Kidney glomerular epithelial cell (primary cell): ENCODE results near the gene RNF167.

Experiments used
- DNase-seq: peaks from one replicate; lab custom pipeline; 2025; lab: John Stamatoyannopoulos, UW

The RNF167 gene

GRCh38 chr17:4953451-4953961, 13.4 kb downstream of the RNF167 start:
- peak; percentile 87 for DNase-seq

DNA sequence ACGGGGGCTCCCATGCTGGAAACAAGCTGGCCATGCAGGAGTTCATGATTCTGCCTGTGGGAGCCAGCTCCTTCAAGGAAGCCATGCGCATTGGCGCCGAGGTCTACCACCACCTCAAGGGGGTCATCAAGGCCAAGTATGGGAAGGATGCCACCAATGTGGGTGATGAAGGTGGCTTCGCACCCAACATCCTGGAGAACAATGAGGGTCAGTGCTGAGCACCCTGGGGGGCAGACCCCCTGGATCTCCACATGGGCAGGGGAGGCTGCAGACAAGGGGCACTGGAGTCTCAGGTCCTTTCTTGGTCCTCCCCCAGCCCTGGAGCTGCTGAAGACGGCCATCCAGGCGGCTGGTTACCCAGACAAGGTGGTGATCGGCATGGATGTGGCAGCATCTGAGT, 15.0 kb downstream of the RNF167 start:
- DNase-seq: no peak

GRCh38 chr17:4956493-4957061, 16.5 kb downstream of the RNF167 start:
- DNase-seq: no peak

DNA sequence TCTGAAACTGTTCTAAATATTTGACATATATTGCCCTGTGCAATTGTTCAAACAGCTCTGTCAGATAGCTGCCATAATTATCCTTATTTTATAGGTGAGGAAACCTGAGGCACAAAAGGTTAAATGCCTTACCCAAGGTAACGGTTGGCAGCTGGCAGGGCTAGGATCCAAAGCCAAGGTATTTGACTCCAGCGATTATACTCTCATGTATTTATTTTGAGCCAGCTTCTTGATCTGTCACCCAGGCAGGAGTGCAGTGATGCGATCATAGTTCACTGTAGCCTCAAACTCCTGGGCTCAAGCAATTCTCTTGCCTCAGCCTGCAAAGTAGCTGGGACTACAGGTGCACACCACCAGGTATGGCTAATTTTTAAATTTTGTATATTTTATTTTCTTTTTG, 18.0 kb downstream of the RNF167 start:
- no peak for DNase-seq

DNA sequence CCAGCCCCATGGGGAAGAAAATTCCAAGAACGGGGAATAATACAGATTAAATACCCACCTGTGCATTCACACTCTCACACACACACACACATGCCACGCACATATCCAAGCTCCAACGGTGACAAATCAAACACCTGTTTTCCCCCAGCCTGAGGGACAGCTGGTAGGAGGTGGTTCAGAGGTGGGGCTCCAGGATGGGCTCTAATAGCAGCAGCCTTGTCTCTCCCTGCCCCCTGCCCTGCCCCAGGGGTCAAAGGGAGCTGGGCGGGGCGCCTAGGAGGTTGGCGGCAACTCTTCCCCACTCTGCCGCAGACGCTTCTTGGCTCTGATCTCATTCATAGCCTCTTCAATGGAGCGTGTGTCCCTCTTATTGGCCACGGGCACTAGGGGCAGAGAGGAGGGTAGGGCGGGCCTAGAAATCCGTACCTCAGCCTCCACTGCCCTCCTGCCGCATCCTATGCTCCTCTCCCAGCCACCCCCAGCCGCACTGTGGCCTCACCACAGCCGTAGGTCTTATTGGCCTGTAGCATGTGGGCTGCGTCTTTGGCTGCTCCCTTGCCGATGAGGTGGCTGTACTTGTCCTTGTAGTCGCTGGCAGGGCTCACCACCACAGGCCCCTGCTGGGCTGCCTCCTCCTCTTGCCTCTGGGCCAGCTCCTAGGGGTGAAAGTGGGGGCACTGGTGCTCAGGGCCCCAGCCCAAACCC, 19.3 kb downstream of the RNF167 start:
- no peak for DNase-seq

DNA sequence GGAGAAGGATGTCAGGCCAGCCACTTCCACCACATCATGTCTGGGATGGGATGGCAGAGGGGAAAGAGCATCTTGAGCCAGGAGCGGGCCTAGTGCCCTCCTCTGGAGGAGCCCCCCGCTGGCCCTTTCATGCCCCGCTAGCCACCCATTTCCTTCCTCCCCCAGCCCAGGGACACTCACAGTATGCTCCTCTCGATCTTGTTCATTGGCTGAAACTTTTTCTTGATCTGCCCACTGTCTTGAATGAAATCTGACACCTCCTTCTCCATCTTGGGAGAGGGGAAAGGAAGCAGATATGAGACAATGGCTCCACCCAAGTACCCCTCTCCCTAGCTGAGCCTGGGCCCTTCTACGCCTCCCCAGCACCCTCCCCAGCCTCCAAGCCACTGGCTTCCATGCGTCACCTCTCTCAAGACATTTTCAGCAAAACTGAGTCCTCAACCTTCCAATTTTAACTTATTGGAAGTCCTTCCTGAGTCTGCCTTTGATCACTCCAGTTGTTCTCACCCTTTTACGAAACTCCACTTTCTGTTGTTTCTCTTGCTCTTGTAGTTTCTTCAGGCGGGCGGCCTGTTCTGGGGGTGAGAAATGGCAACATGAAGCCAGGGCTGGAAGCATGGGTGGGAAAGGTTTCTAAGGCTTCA, 20.3 kb downstream of the RNF167 start:
- no peak for DNase-seq

DNA sequence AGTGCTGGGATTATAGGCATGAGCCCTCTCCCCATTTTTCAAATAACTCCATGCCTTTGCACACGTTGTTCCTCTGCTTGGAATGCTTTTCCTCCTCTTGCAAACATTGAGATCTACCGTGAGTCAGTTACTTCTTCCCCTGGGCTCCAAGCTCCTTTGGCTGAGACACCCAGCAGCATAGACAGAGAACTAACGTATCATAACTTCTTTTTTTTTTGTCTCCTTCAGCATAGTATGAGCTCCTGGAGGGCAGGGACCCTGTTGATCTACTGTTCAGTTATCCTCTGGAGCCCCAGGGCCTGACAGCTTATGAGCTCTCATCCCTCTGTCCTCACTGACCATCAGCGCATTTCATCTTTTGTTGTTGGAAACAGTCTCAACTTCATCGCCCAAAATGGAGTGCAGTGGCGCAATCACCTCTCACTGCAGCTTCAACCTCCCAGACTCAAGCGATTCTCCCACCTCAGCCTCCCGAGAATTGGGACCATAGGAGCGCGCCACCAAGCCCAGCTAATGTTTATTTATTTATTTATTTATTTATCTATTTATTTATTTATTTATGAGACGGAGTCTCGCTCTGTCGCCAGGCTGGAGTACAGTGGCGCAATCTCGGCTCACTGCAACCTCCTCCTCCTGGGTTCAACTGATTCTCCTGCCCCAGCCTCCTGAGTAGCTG, 25.4 kb downstream of the RNF167 start:
- no peak for DNase-seq

DNA sequence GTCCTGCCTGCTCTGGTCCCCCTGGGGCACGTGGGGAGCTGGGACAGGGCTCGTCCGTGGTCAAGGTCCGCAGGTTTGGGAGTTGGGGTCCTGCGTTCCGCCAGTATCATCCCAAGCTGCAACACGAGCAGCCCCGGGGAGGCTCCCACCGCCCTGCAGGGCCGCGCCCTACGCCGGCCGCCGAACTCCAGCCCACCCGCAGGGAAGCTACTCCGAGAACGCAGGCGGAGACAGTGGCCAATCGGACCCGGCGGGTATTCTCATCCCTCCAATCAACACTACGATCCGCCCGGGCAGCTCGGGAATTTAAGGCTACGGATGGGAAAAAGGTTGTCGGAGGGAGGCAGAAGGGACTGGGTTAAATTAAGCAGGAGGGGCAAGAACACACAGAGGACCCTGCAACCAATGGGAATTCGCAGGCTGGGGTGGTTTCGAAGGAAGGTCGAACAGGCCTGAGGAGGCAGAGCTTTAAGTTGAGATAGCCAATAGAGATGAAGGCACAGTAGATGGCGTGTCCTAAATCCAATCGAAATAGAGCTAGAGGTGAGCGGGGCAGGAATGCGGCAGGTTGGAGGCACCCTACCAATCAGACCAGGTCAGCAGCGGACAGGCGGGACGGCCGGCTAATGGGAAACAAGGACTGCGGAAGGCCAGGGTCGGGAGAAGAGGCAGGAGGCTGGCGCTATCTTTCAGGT, 26.9 kb downstream of the RNF167 start:
- DNase-seq: peak; percentile 99

DNA sequence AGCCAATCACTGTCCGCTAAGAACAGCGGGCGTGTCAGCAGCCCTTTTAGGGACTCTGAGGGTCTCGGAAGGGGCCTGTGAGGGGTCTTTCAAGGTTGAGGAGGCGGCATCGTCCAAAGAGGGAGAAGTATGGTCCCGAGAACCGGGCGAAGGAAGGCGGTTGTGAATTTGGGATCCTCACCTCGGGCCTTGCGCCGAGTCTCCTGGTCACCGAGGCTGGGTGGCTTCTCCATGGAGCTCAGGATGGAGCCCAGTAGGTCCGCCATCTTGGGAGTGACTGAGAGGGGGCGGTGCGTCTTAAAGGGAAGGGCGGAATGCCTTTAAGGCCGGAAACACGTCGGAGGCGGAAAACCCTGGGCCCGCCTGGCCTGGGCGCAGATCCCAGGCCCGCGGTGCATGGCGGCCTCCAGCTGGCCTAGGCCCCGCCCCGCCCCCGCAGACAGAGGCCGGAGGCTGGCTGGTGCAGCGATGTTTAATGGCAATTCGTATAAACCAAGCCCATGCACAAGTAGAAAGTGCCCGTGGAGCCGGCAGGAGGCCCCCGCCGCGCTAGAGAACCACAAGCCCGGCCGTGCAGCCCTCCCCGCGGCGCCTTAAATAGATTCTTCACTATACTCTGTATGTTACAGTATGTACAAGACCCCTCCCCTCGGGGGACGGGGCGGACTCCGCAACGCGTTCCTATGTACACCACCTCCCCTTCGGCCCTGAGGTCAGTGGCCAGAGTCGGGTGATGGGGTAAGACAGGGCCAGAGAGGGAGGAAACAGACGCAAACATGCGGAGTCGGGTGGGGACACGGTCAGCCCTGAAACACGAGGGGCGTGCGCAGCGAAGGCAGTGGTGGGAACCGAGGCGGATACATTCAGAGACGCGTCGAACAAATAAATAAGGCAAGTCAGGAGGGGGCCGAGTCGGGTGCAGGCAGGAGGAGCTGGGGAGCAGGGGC, 27.7 kb downstream of the RNF167 start, which contains the start of gene SPAG7:
Gene SPAG7, minus strand, starts transcription at position 279 of the 947 bp plus-strand sequence. Its CDS starts 13 bp downstream, at position 266.
- peak; percentile 93 for DNase-seq

- peak; percentile 62 for DNase-seq
These were observed 28.5 kb downstream of the RNF167 start for GRCh38 chr17:4968486-4969046.

DNA sequence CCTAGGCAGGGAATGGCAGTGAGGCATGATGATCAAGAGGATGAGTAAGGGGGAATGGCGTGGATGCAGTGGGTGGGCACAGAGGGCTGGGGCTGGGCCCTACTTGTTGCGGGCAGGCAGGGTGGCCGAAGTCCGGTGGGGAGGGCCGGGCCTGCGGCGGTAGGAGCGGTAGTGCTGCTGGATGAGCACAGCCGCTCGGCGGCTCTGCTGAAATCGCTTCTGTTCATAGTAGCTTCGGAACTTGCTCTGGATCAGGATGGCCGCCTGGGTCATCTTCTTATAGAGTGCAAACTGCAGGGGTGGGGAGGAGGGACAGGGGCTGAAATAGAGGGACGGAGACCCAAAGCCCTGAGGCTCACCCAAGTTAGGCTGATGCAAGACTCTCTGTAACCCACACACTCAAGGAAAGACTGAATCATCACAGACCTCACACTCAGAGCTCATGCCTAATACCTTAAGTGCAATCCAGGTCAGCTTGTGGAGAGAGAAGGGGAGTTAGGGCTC, 29.0 kb downstream of the RNF167 start:
- DNase-seq: peak; percentile 76

GRCh38 chr17:4969551-4970173, 29.6 kb downstream of the RNF167 start:
- no peak for DNase-seq

GRCh38 chr17:4970273-4970672, 30.2 kb downstream of the RNF167 start:
- DNase-seq: no peak

DNA sequence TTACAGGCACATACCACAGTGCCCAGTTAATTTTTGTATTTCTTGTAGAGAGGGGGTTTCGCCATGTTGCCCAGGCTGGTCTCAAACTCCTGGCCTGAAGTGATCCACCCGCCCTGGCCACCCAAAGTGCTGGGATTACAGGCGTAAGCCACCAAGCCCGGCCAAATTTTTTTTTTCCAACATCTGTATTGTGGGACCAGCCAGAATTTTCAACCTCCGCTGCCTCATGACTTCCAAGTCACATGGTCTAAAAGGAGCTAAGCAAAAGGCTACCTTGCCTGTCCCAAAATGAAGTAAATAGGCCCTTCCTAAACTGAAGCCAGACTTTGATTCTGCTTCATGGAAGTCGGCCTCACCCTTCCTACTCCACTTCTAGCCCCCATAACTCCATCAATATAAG, 31.8 kb downstream of the RNF167 start:
- DNase-seq: no peak

- DNase-seq: no peak
These were observed 32.3 kb downstream of the RNF167 start for GRCh38 chr17:4972322-4972721.

DNA sequence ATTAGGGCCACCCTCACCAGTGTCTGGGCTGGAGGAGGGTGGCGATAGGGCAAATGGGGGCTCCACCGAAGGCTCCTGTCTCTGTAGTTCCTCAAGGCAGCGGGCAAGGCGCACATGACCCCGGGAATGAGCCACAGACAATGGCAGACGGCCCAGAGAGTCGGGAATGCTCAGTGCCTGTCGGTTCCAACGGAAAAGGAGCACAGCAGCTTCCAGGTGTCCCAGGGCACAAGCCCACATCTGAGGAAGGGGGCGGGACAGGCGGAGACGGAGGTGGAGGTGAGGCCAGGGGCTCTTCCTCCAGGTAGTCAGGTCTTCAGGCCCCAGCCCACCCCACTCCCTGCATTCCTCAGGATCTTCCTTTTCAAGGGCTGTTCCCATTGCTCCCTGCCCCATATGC, 32.7 kb downstream of the RNF167 start:
- no peak for DNase-seq

DNA sequence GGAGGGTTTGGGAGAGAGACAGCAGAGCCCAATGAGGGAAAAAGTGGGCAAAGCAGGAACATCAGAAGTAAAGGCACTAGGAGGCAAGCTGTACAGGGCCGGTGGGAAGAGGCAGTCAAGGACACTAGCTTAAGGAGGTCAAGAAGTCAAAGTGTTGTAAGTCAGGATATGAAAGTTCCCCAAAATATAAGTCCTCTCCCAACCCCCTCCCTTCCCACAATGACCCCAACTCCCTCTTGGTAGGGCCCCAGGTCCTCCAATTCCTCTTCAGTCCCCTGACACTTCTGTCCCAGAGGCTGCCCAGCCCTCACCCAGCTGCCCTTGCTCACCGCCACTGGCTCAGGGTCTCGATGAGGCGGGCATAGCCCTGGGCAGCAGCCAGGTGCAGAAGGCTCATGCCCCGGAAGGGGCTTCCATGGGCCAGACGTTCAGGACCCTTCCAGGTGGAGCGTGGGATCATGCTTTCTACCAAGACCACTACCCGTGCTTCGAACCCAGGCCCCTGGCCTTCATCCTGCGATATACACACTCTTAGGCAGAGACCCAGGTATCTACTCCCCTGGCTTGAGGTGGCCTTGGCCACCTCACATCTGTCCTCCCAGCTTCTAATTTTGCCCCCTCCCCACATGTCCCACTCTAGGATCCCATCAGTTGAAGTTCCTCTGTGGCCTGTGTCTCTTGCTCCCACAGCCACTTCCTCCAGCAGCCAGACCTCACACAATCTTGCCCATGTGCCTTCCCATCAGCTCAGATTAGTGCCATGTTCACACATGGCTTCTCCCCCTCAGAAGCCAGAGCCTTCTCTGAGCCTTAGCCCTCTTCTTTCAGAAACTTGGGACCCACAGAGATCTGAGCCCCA, 33.4 kb downstream of the RNF167 start:
- DNase-seq: no peak

DNA sequence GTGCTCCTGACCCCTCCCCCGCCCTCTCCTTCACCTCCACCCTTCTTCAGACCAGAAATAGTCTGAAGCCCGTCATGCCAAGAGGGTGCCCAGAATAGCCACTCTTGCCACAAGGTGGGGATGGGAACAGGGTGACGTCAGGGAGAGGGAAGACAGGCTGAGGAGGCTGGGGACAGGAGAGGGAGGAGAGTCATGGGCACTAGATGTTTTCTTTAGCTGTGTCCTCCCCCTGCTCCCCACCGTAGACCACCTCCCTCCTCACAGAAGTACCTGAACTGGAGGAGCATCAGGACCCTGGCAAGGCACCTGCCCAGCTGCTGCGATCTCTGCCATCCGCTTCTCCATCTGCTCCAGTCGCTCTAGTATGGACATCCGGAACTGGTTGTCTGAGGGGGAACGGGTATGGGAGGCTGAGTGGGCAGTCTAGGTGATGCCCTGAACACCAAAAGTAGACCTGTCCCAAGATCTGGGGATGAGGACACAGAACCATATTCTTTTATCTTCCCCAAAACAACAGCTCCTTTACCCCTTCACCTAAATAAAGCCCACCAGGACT, 34.1 kb downstream of the RNF167 start:
- DNase-seq: no peak

- DNase-seq: no peak
These were observed 38.7 kb downstream of the RNF167 start for GRCh38 chr17:4978726-4979125.
